ENCODE measurements around the gene GIPC2.

DNA sequence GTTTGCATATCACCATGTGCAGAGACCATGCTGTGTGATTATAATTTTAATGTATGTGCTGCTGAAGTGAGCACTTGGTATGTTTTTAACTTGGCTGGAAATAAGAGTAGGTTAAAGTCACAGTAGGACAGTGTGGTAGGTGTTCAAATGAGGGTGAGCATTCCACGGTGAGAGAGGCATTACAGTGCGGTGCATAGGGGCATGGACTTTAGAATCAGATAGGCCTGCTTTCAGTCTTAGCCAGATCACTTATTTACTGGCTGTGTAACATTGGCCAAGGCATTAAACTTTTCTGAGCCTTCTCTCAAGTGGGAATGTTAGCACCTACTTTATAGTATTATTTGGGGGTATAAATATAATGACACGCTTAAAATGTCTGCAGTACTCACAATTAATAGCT lies 43.2 kb downstream of the GIPC2 start:
- no peak for TF ChIP-seq SAFB (IDR thresholded peaks at IDR 0.05; ENCODE audit: borderline replicate concordance, low read depth, low read length)
- TF ChIP-seq, protein P1, sequence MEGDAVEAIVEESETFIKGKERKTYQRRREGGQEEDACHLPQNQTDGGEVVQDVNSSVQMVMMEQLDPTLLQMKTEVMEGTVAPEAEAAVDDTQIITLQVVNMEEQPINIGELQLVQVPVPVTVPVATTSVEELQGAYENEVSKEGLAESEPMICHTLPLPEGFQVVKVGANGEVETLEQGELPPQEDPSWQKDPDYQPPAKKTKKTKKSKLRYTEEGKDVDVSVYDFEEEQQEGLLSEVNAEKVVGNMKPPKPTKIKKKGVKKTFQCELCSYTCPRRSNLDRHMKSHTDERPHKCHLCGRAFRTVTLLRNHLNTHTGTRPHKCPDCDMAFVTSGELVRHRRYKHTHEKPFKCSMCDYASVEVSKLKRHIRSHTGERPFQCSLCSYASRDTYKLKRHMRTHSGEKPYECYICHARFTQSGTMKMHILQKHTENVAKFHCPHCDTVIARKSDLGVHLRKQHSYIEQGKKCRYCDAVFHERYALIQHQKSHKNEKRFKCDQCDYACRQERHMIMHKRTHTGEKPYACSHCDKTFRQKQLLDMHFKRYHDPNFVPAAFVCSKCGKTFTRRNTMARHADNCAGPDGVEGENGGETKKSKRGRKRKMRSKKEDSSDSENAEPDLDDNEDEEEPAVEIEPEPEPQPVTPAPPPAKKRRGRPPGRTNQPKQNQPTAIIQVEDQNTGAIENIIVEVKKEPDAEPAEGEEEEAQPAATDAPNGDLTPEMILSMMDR (IDR thresholded peaks at IDR 0.05 in 2 of 3, conservative IDR thresholded peaks at IDR 0.05 in 1 of 3; ENCODE audit: insufficient read depth in 2 of 3, low read depth in 1 of 3, low read length in 3 of 3) = no peak

Measured in K562 (cell line).